RWPE2 (cell line): ENCODE data around the gene HAGHL.

ENCODE experiments used
- ATAC-seq: fragments of 200-7000 bp; cut with Tn5 transposase; 3 replicates; pipeline ENCODE4 v1.9.1; 2021; ENCODE audit warnings: low read depth
- DNase-seq: peaks from one replicate; pipeline ENCODE4 v3.0.0-alpha.2; 2020; ENCODE audit warnings: low spot score
- H3K27ac ChIP-seq: fragments of 450-650 bp; 2 replicates; pipeline ENCODE4 v1.5.1; 2017; ENCODE audit warnings: mild to moderate bottlenecking; ENCODE audit not compliant: poor library complexity, severe bottlenecking
- H3K27me3 ChIP-seq: fragments of 250-450 bp; sonication (Bioruptor Pico); 2 replicates; pipeline ENCODE4 v1.5.1; 2021; ENCODE audit warnings: mild to moderate bottlenecking, moderate library complexity; ENCODE audit not compliant: insufficient read depth, poor library complexity, severe bottlenecking
- H3K36me3 ChIP-seq: fragments of 250-450 bp; sonication (Bioruptor Pico); 2 replicates; pipeline ENCODE4 v1.5.1; 2020; ENCODE audit warnings: low read depth, mild to moderate bottlenecking, moderate library complexity
- H3K4me1 ChIP-seq: fragments of 250-450 bp; sonication (Bioruptor Pico); 2 replicates; pipeline ENCODE4 v1.5.1; 2021; ENCODE audit warnings: mild to moderate bottlenecking, moderate library complexity; ENCODE audit not compliant: insufficient read depth, poor library complexity, severe bottlenecking
- H3K4me3 ChIP-seq: fragments of 250-450 bp; sonication (Bioruptor Pico); 2 replicates; pipeline ENCODE4 v1.5.1; 2021; ENCODE audit warnings: mild to moderate bottlenecking, moderate library complexity; ENCODE audit not compliant: severe bottlenecking
- H3K9me3 ChIP-seq: fragments of 250-450 bp; sonication (Bioruptor Pico); 2 replicates; pipeline ENCODE4 v1.5.1; 2021; ENCODE audit warnings: mild to moderate bottlenecking, moderate library complexity; ENCODE audit not compliant: severe bottlenecking
- CTCF ChIP-seq: fragments of 450-650 bp; IDR thresholded peaks from one replicate; pipeline ENCODE4 v1.5.1; 2017; ENCODE audit warnings: mild to moderate bottlenecking, moderate library complexity; ENCODE audit not compliant: poor library complexity, severe bottlenecking

The HAGHL gene

GRCh38 chr16:764184-764750 lies 37.4 kb downstream of the HAGHL start:
- Histone ChIP-seq H3K36me3 (no peaks in the 10 kb centered on the region), H3K9me3 (no peaks in the 10 kb centered on the region), H3K27me3 (no peaks in the 10 kb centered on the region), H3K4me1 (peaks cover 20% of the 10 kb centered on the region), H3K27ac (no peak overlapping the region), H3K4me3 (no peak overlapping the region)
- ATAC-seq (no peak), DNase-seq (no peak)
- no peak for TF ChIP-seq CTCF

GRCh38 chr16:764848-765487 lies 38.1 kb downstream of the HAGHL start:
- H3K27me3 ChIP-seq, result no peaks in the 10 kb centered on the region
- no peaks in the 10 kb centered on the region for H3K36me3 ChIP-seq
- DNase-seq, result peak; percentile 63
- no peak overlapping the region for H3K4me3 ChIP-seq
- no peak for ATAC-seq
- H3K4me1 ChIP-seq, result peaks cover 14% of the 10 kb centered on the region
- no peak overlapping the region for H3K27ac ChIP-seq
- no peaks in the 10 kb centered on the region for H3K9me3 ChIP-seq
- TF ChIP-seq CTCF, result no peak

- H3K27ac ChIP-seq, result no peak overlapping the region
- TF ChIP-seq CTCF, result no peak
- ATAC-seq (no peak), DNase-seq (peak; percentile 68)
- peaks cover 9% of the 10 kb centered on the region for H3K4me1 ChIP-seq
- H3K36me3 ChIP-seq, result no peaks in the 10 kb centered on the region
- no peak overlapping the region for H3K4me3 ChIP-seq
- H3K27me3 ChIP-seq, result no peaks in the 10 kb centered on the region
- no peaks in the 10 kb centered on the region for H3K9me3 ChIP-seq
These were observed 38.6 kb downstream of the HAGHL start for GRCh38 chr16:765488-765865.

GRCh38 chr16:766008-766819 lies 39.3 kb downstream of the HAGHL start:
- H3K27me3 ChIP-seq, result no peaks in the 10 kb centered on the region
- no peak overlapping the region for H3K4me3 ChIP-seq
- peaks cover 3% of the 10 kb centered on the region for H3K4me1 ChIP-seq
- H3K36me3 ChIP-seq, result no peaks in the 10 kb centered on the region
- no peak for ATAC-seq
- H3K27ac ChIP-seq, result no peak overlapping the region
- TF ChIP-seq CTCF, result no peak
- H3K9me3 ChIP-seq, result no peaks in the 10 kb centered on the region
- DNase-seq, result no peak
